CD4-positive, CD25-positive, alpha-beta regulatory T cell (primary cell): ENCODE results near the gene FARP1. TPM values are rescaled to one million over a fixed set of nuclear protein-coding genes. Genes with fewer than 3 reads are reported as not detected.

Source experiments
- ATAC-seq, 2 donors: fragments of 150-1000 bp; cut with Tn5 transposase; one replicate each; pipeline ENCODE4 v1.10.0; 2021; ENCODE audit warnings: low read depth in 2 of 2, moderate number of reproducible peaks in 2 of 2, moderate library complexity in 1 of 2
- DNase-seq, 3 donors: peaks; one replicate each; pipeline versions ENCODE4 v3.0.0 to v3.0.0-alpha.2; 2012 to 2022; ENCODE audit warnings: mixed read lengths in 1 of 3
- H3K27ac ChIP-seq: one replicate; pipeline ENCODE4 v1.7.0; 2013; ENCODE audit warnings: mild to moderate bottlenecking, low read length; ENCODE audit not compliant: insufficient read depth, poor library complexity, severe bottlenecking
- H3K27me3 ChIP-seq: one replicate; pipeline ENCODE4 v1.7.0; 2013; ENCODE audit warnings: low read length; ENCODE audit not compliant: control insufficient read depth, insufficient read depth
- H3K36me3 ChIP-seq: one replicate; pipeline ENCODE4 v1.7.0; 2013; ENCODE audit warnings: mild to moderate bottlenecking, low read length, moderate library complexity; ENCODE audit not compliant: control insufficient read depth, insufficient read depth
- H3K4me1 ChIP-seq: 2 replicates; pipeline ENCODE4 v1.7.0; 2013; ENCODE audit warnings: mild to moderate bottlenecking, low read length; ENCODE audit not compliant: insufficient read depth, control insufficient read depth, poor library complexity, severe bottlenecking
- H3K4me3 ChIP-seq: one replicate; pipeline ENCODE4 v1.7.0; 2013; ENCODE audit warnings: low read depth, mild to moderate bottlenecking, low read length, moderate library complexity
- H3K9me3 ChIP-seq, 2 experiments: 1 replicate in 1 of 2; 2 replicates in 1 of 2; pipeline ENCODE4 v1.7.0; 2013; ENCODE audit warnings: low read length in 2 of 2, mild to moderate bottlenecking in 1 of 2, moderate library complexity in 1 of 2; ENCODE audit not compliant: control insufficient read depth in 2 of 2
- H3K27ac Mint-ChIP-seq, 3 donors: one replicate each; pipeline ENCODE4 v1.8.0; 2020 to 2022; ENCODE audit warnings: mild to moderate bottlenecking in 3 of 3, mixed read lengths in 3 of 3, moderate library complexity in 2 of 3
- H3K27me3 Mint-ChIP-seq: one replicate; pipeline ENCODE4 v1.8.0; 2022; ENCODE audit warnings: mild to moderate bottlenecking, mixed read lengths
- H3K36me3 Mint-ChIP-seq: one replicate; pipeline ENCODE4 v1.8.0; 2020; ENCODE audit warnings: mixed read lengths
- H3K4me1 Mint-ChIP-seq, 4 donors: one replicate each; pipeline ENCODE4 v1.8.0; 2020 to 2022; ENCODE audit warnings: mixed read lengths in 4 of 4, mild to moderate bottlenecking in 1 of 4
- H3K4me3 Mint-ChIP-seq, 4 donors: one replicate each; pipeline ENCODE4 v1.8.0; 2020 to 2022; ENCODE audit warnings: mild to moderate bottlenecking in 4 of 4, mixed read lengths in 4 of 4, moderate library complexity in 3 of 4
- H3K9me3 Mint-ChIP-seq, 7 donors: one replicate each; pipeline ENCODE4 v1.8.0; 2020 to 2022; ENCODE audit warnings: mixed read lengths in 7 of 7, mild to moderate bottlenecking in 3 of 7, moderate library complexity in 2 of 7
- polyA plus RNA-seq, 4 donors: library from polyadenylated mRNA; unstranded; fragments of 300-500 nt; fragmentation: Illumina TruSeq; gene quantifications; one replicate each; pipeline ENCODE4 v1.2.3, GENCODE V29; 2021
- total RNA-seq: library from RNA; stranded (reverse); gene quantifications from one replicate; pipeline ENCODE4 v1.2.3, GENCODE V29; 2022

FARP1 gene
- total and polyA plus RNA-seq, 5 donors from 2014 or later, result 0.25 to 0.79 (median 0.46) TPM

- no peaks in the 10 kb centered on the region for H3K36me3 Mint-ChIP-seq
- DNase-seq, result no peak
- no peak overlapping the region for H3K4me3 Mint-ChIP-seq
- Histone ChIP-seq H3K27ac (no peak overlapping the region), H3K36me3 (no peaks in the 10 kb centered on the region), H3K4me1 (no peaks in the 10 kb centered on the region), H3K9me3 (no peaks in the 10 kb centered on the region), H3K27me3 (no peaks in the 10 kb centered on the region), H3K4me3 (no peak overlapping the region)
- H3K9me3 Mint-ChIP-seq, result peaks cover 0 to 2% (median 0%) of the 10 kb centered on the region in 7 donors
- no peaks in the 10 kb centered on the region for H3K4me1 Mint-ChIP-seq
- no peak overlapping the region for H3K27ac Mint-ChIP-seq
- peaks cover 12% of the 10 kb centered on the region for H3K27me3 Mint-ChIP-seq
- ATAC-seq, result no peak
These were observed 162.8 kb downstream of the FARP1 start for GRCh38 chr13:98305670-98306069.

- peaks cover 0 to 2% (median 0%) of the 10 kb centered on the region in 7 donors for H3K9me3 Mint-ChIP-seq
- no peaks in the 10 kb centered on the region for H3K9me3 ChIP-seq
- no peaks in the 10 kb centered on the region for H3K36me3 ChIP-seq
- ATAC-seq (no peak), DNase-seq (no peak)
- no peak overlapping the region for H3K27ac Mint-ChIP-seq
- H3K27me3 ChIP-seq, result no peaks in the 10 kb centered on the region
- H3K4me3 Mint-ChIP-seq, result no peak overlapping the region
- no peak overlapping the region for H3K4me3 ChIP-seq
- no peak overlapping the region for H3K27ac ChIP-seq
- H3K4me1 ChIP-seq, result no peaks in the 10 kb centered on the region
- H3K27me3 Mint-ChIP-seq, result peaks cover 7% of the 10 kb centered on the region
- no peaks in the 10 kb centered on the region for H3K36me3 Mint-ChIP-seq
- H3K4me1 Mint-ChIP-seq, result no peaks in the 10 kb centered on the region
These were observed 164.7 kb downstream of the FARP1 start for GRCh38 chr13:98307463-98308085.

- H3K27ac Mint-ChIP-seq, result no peak overlapping the region
- no peaks in the 10 kb centered on the region for H3K9me3 ChIP-seq
- no peak overlapping the region for H3K4me3 ChIP-seq
- no peaks in the 10 kb centered on the region for H3K36me3 Mint-ChIP-seq
- no peak overlapping the region for H3K4me3 Mint-ChIP-seq
- H3K36me3 ChIP-seq, result no peaks in the 10 kb centered on the region
- H3K4me1 Mint-ChIP-seq, result no peaks in the 10 kb centered on the region
- DNase-seq (no peak), ATAC-seq (no peak)
- H3K4me1 ChIP-seq, result no peaks in the 10 kb centered on the region
- H3K27me3 ChIP-seq, result no peaks in the 10 kb centered on the region
- H3K27ac ChIP-seq, result no peak overlapping the region
- peaks cover 4% of the 10 kb centered on the region for H3K27me3 Mint-ChIP-seq
- peaks cover 0 to 2% (median 0%) of the 10 kb centered on the region in 7 donors for H3K9me3 Mint-ChIP-seq
These were observed 165.4 kb downstream of the FARP1 start for GRCh38 chr13:98308086-98308911.

GRCh38 chr13:98309569-98310335 is 166.9 kb downstream of the FARP1 start:
- Mint-ChIP-seq H3K9me3 (peaks cover 0 to 2% (median 0%) of the 10 kb centered on the region in 7 donors), H3K27ac (no peak overlapping the region), H3K36me3 (no peaks in the 10 kb centered on the region), H3K27me3 (peaks cover 8% of the 10 kb centered on the region), H3K4me1 (no peaks in the 10 kb centered on the region), H3K4me3 (no peak overlapping the region)
- H3K4me3 ChIP-seq, result no peak overlapping the region
- no peaks in the 10 kb centered on the region for H3K9me3 ChIP-seq
- ATAC-seq, result no peak
- H3K4me1 ChIP-seq, result no peaks in the 10 kb centered on the region
- H3K36me3 ChIP-seq, result no peaks in the 10 kb centered on the region
- no peak for DNase-seq
- H3K27me3 ChIP-seq, result no peaks in the 10 kb centered on the region
- no peak overlapping the region for H3K27ac ChIP-seq

- Mint-ChIP-seq H3K27ac (no peak overlapping the region), H3K4me3 (no peak overlapping the region), H3K36me3 (no peaks in the 10 kb centered on the region), H3K4me1 (no peaks in the 10 kb centered on the region), H3K9me3 (peaks cover 0 to 2% (median 0%) of the 10 kb centered on the region in 7 donors), H3K27me3 (peaks cover 11% of the 10 kb centered on the region)
- no peaks in the 10 kb centered on the region for H3K4me1 ChIP-seq
- no peaks in the 10 kb centered on the region for H3K9me3 ChIP-seq
- DNase-seq (no peak), ATAC-seq (no peak)
- H3K27ac ChIP-seq, result no peak overlapping the region
- H3K4me3 ChIP-seq, result no peak overlapping the region
- H3K36me3 ChIP-seq, result no peaks in the 10 kb centered on the region
- no peaks in the 10 kb centered on the region for H3K27me3 ChIP-seq
These were observed 167.7 kb downstream of the FARP1 start for GRCh38 chr13:98310485-98311199.

- no peaks in the 10 kb centered on the region for H3K36me3 ChIP-seq
- DNase-seq, result no peak
- no peak overlapping the region for H3K4me3 Mint-ChIP-seq
- no peaks in the 10 kb centered on the region for H3K4me1 ChIP-seq
- no peaks in the 10 kb centered on the region for H3K27me3 ChIP-seq
- H3K27me3 Mint-ChIP-seq, result peaks cover 16% of the 10 kb centered on the region
- H3K4me1 Mint-ChIP-seq, result no peaks in the 10 kb centered on the region
- H3K36me3 Mint-ChIP-seq, result no peaks in the 10 kb centered on the region
- H3K27ac Mint-ChIP-seq, result no peak overlapping the region
- no peaks in the 10 kb centered on the region for H3K9me3 ChIP-seq
- H3K9me3 Mint-ChIP-seq, result peaks cover 0 to 2% (median 0%) of the 10 kb centered on the region in 7 donors
- H3K27ac ChIP-seq, result no peak overlapping the region
- ATAC-seq, result no peak
- H3K4me3 ChIP-seq, result no peak overlapping the region
These were observed 168.3 kb downstream of the FARP1 start for GRCh38 chr13:98311200-98311548.

GRCh38 chr13:98312606-98313005 is 169.7 kb downstream of the FARP1 start:
- ATAC-seq (no peak), DNase-seq (no peak)
- no peaks in the 10 kb centered on the region for H3K9me3 ChIP-seq
- H3K36me3 ChIP-seq, result no peaks in the 10 kb centered on the region
- no peaks in the 10 kb centered on the region for H3K4me1 ChIP-seq
- peaks cover 0 to 2% (median 0%) of the 10 kb centered on the region in 7 donors for H3K9me3 Mint-ChIP-seq
- no peaks in the 10 kb centered on the region for H3K4me1 Mint-ChIP-seq
- no peaks in the 10 kb centered on the region for H3K36me3 Mint-ChIP-seq
- H3K4me3 ChIP-seq, result no peak overlapping the region
- H3K27ac Mint-ChIP-seq, result no peak overlapping the region
- H3K27me3 Mint-ChIP-seq, result peaks cover 19% of the 10 kb centered on the region
- H3K4me3 Mint-ChIP-seq, result no peak overlapping the region
- no peaks in the 10 kb centered on the region for H3K27me3 ChIP-seq
- no peak overlapping the region for H3K27ac ChIP-seq
